Brain pericyte (primary cell): ENCODE measurements around the gene FARSB.
A peak's percentile ranks its signal among the peaks of the same experiment; 100 is the strongest.
"Not testable (repeated sequence)": the region's sequence is repeated elsewhere in the genome, so short reads cannot be mapped to it uniquely, and the experiment has no call there.

Experiments
- DNase-seq: peaks from one replicate; pipeline ENCODE4 v3.0.0-alpha.2; 2012; ENCODE audit warnings: low read depth, low spot score

FARSB gene

GRCh38 chr2:222655787-222656525, at the start of gene FARSB:
TSS of gene FARSB (minus strand) at chr2:222656092. CDS start at chr2:222656073, 19 bp downstream.
- peak; percentile 92 for DNase-seq

GRCh38 chr2:222703886-222704285, 48.0 kb upstream of the FARSB start:
- DNase-seq, result no peak

GRCh38 chr2:222703091-222703490, 47.2 kb upstream of the FARSB start:
- no peak for DNase-seq

GRCh38 chr2:222701721-222702131, 45.8 kb upstream of the FARSB start:
- DNase-seq, result no peak

DNA sequence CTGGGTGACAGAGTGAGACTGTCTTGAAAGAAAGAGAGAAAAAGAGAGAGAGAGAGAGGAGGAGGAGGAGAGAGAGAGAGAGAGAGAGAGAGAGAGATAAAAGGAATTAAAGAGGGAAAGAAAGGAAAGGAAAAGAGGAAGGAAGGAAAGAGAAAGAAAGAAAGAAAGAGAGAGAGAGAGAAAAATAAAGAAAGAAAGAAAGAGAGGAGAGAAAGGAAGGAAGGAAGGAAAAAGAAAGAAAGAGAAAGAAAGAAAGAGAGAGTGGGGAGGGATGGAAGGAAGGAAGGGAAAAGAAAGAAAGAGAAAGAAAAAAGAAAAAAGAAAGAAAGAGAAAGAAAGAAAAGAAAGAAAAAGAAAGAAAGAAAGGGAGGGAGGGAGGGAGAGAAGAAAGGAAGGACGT, 45.3 kb upstream of the FARSB start:
- no peak for DNase-seq

- DNase-seq, result no peak
These were observed 42.4 kb upstream of the FARSB start for GRCh38 chr2:222698276-222698675.

- no peak for DNase-seq
These were observed 37.9 kb upstream of the FARSB start for GRCh38 chr2:222693837-222694236.

GRCh38 chr2:222693413-222693812, 37.5 kb upstream of the FARSB start:
- not testable (repeated sequence) for DNase-seq

DNA sequence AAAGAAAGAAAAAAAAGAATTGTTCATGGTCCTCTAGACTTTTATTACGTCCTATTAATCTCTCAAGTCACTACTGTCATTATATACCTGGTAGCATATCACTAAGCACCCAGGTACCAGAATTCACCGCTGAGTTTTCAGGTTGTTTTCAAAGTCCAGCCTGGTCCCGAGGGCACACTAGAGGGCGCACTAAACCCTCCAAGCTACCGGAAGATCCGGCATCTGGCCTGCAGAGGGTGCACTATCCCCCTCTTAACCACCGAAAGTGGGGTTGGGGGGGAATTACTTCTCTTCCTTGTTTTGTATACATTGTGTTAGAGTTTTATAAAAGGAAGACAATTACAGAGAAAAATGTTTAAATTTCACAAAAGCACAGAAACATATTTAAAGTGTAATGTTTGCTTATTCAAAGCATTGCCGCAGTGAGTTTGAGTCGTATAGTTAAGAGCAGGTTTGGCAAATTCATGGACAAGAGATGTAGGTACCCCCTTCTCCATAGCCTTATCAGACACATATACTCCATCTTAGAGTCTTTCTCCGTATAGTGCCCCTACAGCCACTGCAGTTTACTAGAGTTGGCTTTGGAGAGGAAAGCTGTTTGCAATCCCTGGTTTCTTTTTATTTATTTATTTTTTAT, 34.8 kb upstream of the FARSB start:
- DNase-seq, result no peak

GRCh38 chr2:222689322-222689721, 33.4 kb upstream of the FARSB start:
- no peak for DNase-seq

DNA sequence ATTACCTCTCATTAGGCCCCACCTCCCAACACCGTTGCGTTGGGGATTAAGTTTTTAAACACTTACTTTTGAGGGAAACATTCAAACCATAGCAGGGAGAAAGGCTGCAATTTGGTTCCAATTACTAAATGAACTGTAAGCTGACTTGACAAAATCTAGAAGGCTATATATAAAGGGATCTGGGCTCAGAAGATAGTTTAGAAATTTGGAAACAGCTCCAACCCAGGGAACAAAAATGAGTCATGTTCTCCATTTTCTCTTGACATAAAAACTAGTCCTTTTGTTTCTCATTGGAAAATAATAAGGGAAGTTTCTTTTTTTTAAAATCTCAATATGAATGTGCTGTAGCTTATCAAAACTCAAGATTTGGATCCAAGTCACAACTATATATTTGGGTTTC, 33.0 kb upstream of the FARSB start:
- DNase-seq, result no peak

DNA sequence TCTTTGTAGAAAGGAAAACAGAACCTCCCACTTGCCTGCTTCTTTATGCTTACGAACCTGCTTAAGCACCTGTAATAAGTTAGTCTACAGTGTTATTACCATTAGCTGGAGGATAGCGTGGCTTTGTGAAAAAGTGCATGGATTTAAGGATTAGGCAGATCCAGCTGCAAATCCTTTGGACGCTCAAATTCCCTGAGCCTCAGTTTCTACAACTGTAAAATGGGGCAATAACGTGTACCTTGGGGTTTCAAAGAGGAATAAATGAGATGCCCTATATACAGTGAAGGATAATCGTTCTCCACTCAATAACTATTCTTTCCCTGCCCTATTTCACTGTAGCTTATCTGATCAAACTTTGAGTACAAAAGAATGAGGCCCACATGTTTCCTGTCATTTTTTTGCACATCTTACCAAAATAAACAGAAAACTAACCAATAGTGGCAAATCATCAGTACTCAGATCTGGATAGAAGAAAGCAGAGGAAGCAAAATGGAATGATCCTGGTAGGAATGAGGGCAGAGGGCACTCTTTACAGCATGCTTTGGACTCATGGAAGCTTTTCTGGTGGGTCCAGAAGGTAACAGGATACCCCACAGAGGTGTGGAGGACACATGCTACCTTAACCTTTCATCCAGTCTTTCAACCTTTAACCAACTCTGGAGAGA, 30.3 kb upstream of the FARSB start:
- no peak for DNase-seq

DNA sequence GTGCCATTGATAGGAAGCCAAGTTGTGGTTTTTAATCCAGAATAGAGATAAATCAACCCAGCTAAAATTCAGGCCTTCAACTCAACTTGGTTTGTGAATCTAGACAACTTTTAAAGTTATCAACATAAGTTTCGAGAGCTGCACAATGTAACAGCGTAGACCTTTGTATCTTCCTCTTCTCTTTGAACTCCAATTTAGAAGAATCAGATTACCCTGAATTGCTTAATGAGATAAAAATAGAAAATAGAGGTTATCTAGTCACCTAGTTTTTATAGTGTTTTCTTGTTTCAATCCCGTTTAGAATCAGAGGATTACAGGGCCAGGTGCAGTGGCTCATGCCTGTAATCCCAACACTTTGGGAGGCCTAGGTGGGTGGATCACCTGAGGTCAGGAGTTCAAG, 27.9 kb upstream of the FARSB start:
- no peak for DNase-seq

GRCh38 chr2:222677981-222678380, 22.1 kb upstream of the FARSB start:
- DNase-seq, result no peak

DNA sequence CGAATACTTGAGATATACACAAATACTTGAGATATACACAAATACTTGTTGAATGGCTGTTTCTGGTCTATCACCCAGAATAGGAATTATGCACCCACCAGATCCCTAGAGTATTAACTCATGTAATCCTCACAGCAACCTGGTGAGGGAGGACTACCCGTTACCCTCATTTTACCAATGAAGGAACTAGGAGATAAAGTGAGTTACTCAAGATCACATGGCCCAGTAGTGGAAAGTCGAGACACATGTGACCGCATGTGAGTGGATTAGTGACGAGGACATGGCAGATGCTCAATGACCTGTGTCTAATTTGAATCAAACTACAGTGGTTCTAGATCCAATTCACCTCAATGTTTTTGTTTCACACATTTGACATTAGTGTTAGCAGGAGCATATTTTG, 18.0 kb upstream of the FARSB start:
- no peak for DNase-seq

DNA sequence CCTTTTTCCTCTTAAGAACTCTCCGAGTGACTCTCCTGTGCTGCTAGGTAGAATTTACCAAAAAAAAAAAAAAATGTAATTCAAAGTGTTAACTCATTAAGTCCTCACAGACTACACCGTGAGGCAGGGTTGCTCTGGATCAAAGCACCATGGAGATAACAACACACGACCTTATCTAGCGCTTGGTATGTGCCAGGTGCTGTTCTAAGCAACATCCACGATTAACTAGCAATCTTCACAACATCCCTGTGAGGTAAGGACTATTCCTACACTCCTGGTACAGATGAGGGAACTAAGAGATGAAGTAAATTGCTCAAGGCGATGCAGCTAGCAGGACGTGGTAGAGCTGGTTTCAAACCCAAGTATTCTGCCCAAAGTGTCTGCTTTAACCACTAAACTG, 17.4 kb upstream of the FARSB start:
- no peak for DNase-seq

GRCh38 chr2:222672068-222672401, 16.1 kb upstream of the FARSB start:
- DNase-seq, result no peak

DNA sequence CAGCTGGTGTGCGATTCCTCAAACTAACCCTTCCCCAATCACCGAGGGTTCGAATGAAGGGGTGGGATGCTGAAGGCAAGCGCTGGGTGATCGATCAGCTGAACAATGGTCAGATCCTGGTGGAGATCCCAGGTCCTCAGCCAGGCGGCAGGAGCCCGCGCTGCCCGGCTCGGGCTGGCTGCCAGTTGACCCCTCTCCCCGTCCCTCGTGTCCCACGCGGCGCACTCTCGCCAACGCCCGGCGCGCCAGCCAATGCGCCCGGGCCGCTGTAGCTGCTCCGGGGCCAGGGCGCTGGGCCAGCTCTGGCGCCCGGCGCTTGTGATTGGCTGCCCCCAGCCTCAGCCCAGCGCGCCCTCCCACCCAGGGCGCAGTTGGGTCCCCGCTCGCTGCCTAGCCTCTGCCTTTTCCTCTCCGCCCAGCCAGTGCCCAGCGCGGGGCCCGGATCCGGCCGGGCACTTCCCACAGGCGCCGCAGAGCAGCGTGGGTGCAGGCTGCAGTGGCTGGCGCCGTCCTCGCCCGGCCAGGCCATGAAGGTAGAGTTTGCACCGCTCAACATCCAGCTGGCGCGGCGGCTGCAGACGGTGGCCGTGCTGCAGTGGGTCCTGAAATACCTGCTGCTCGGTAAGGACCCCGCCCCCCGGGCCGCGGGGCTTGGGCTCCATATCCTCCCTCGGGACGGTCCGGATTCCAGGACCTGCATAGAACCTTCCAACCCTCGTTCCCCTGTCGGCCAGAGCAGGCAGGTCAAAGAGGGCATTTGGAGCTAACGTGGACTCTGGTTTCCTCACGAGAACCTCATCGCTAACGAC, 15.6 kb upstream of the FARSB start, which contains the start of gene MOGAT1:
Gene MOGAT1 (plus strand): TSS at position 400 of the 809 bp plus-strand sequence. CDS start 128 bp downstream, at position 528.
- DNase-seq, result no peak

DNA sequence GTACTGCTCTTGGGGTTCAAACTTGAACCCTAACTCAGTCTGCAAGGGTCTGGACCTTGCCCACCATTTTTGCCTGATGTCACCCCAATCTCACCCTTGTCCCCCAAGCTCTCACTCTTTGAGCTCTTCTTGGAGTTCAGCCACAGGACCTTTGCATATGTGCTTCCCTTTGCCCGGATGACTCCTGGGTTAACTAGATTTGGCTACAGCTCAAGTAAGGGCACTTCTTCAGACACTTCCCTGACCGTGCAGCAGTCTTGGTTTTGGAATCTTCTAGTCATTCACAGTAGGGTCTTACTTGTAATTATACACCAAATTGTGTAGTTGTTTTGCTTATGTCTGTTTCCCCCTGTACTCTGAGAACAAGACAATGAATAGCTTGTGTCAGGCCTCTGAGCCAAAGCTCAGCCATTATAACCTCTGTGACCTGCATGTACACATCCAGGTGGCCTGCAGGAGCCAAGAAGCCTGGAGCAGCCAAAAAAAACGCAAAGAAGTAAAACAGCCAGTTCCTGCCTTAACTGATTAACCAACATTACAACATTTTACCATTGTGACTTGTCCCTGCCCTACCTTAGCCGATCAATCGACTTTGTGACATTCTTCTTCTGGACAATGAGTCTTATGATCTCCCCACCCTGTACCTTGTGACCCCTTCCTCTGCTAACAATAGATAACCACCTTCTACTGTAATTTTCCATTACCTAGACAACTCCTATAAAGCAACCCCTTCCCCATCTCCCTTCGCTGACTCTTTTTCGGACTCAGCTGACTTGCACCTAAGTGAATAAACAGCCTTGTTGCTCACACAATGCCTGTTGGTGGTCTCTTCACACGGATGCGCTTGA, 14.5 kb upstream of the FARSB start:
- no peak for DNase-seq

DNA sequence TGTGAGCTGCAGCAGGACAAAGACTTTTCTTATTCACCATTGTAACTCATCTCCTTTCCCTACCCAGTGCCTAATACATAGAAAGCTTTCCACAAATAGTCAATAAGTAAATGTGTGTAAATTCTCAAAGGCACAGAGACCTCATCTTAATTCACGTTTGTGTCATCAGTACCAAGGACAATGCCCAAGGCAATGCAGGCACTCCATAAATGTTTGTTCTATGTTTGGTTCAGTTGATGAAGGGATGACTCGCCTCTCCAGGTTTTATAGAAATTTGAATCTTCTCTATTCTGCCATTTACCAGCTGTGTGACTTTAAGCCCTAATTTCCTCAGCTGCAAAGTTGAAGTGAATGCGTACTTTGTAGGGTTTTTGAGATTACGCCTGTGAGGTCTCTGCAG, 13.5 kb upstream of the FARSB start:
- no peak for DNase-seq

DNA sequence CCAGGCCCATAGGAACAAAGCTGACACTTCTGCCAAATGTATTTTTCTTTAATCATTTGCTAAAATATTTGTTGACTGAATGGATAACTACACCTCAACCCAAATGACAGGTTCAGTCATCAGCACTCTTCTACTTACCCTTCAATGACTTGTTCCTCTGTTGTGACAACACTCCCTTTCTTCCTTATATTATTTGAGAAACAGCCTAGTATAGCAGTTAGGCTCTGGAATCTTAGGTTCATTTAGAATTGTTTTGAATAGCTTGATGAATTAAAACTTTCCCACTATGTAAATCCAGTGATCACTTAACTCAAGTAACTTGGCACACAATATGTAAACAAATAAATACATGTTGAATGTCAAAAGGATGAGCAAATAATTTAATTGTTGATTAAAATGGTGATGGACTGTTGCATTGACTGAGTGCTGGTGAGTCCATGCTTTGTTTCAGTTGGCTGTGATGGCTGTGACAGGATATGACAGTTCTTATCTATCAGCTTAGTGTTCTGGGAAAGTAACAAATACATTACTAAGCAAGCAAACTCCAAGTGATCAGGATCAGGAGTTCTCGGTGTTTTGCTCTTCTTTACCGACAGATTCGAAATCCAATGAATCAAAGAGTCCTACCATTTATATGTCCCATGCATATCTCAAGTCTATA, 12.7 kb upstream of the FARSB start:
- DNase-seq, result no peak
